Measurements from ENCODE around the gene DPP4. TPM values are rescaled to one million over a fixed set of nuclear protein-coding genes. Genes with fewer than 3 reads are reported as not detected.

The DPP4 gene
- polyA plus RNA-seq, 4 donors: 109 to 130 (median 113) TPM

DNA sequence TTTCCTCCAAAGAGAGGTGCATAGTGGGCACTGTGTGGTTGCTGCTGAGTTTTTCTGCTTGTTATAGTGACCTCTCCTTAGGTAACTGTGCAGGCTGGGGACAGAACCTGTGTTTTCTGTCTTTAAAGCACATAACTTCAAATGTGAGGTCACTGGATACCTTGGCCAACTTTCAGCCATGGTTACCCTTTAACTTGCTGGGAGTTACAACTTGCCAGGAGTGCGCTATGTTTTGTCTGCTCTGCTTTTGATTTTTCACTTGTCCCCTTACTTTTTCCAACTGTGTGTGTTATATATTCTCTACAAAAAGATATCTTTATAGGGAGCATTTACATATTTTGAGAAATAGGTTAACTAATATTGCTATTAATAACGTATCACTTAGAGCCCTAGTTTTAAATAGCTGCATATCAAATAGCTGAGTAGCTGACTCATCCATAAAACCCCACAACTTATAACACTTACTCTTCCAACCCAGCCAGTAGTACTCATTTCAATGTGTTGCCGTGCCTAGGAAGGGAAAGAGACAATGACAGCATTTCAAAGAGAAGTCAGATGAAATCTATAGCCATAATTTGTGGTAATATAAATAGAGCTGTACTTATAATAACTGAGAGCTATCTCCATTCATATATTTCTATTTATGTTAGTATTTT, 51.6 kb downstream of the DPP4 start:
- no peak for DNase-seq (ENCODE audit: low read depth in 4 of 4, low spot score in 2 of 4)

DNA sequence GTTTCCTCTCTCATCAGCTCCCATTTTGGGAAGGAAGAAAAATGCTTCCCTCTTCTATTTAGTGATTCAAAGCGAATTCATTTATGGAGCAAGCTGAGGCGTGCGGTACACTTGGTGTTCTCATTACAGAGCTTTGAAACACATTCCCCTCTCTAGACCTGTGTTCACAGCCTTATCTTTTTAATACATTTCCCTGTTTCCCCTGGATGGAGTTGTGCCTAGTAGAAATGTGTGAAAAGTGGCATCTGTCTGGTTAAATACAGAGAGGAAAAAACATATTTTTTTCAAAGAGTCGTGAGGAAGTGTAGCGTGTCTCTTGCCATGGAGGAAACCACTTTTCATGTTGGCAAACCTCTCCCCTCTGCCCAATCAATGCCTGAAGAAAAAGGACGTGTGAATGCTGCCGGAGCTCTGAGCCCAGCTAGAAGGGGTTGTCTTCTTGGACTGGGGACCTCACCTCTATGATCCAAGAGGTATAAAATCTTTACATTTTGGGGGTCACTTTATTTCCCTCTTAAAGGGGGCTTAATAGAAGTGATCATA, 52.4 kb downstream of the DPP4 start:
- no peak for DNase-seq (ENCODE audit: low read depth in 4 of 4, low spot score in 2 of 4)

DNA sequence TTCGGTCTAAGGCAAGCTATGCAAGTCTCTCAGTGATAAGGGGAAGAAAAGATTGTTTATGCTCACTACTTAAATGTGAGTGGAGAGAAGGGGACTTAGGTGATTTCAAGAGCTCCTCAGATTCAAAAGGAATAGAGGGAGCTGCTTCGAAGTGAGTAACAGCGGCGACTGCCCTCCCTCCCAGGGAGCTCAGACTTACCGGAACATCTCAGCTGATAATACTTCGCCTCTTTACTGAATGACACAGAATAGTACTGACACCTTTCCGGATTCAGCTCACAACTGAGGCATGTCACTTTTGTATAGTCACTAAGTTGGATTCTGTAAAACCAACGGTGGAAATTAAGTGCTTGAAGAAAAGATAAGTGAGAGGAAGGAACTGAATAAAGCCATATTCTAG, 55.5 kb downstream of the DPP4 start:
- DNase-seq (ENCODE audit: low read depth in 4 of 4, low spot score in 2 of 4): no peak

DNA sequence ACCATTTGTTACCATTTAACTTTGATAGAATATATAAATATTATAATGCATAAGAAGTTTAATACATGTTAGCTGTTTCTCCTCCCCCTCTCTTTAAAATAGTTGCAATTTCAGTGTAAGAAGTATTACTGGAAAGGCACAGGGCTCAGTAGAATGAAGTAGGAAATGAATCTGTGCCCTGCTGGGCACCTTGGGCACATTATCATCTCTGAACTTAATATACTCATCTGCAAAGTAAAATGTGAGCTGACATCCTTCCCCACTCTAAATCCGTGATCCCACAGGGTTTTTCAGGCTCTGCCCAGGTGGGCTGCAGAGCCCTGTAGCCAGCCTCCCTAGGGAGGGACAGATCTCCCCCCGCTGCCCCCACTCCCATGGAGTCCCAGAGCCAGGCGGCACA, 56.8 kb downstream of the DPP4 start:
- no peak for DNase-seq (ENCODE audit: low read depth in 4 of 4, low spot score in 2 of 4)

DNA sequence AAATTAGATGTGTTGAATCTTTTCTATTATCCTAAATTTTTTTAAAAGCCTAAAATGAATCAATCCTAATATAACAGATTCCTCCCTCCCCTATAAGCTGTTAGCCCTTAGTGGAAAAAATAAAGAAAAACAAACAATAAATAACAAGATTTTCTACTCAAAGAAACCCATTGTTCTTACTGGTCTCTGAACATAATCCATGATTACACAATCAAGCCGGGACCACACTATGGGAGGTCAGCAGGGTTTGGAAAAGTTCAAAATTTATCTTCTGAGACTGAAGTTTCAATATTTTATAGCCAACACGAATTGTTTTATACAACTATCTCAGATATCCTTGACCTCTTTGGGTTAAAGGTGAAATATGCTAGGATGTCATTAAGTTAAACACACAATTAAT, 57.9 kb downstream of the DPP4 start:
- DNase-seq (ENCODE audit: low read depth in 4 of 4, low spot score in 2 of 4): no peak

DNA sequence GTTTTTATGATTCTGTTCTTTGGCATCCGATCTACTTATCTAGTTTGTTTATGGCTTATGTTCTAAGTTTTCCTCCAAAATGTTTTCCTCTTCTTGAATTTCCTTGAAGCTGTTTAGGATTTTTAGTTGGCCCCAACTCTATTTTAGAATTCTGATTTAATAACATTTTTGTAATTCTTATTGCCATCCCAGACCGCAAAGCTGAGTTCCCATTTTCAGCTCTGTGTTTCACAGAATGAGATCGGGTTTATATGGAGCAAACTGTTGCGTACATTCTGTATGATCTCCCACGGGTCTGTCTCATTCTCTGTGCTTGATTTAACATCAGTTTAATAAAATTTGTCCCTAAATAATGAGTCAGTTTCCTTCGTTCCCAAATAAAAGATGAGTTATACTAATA, 59.3 kb downstream of the DPP4 start:
- DNase-seq (ENCODE audit: low read depth in 4 of 4, low spot score in 2 of 4): no peak

DNA sequence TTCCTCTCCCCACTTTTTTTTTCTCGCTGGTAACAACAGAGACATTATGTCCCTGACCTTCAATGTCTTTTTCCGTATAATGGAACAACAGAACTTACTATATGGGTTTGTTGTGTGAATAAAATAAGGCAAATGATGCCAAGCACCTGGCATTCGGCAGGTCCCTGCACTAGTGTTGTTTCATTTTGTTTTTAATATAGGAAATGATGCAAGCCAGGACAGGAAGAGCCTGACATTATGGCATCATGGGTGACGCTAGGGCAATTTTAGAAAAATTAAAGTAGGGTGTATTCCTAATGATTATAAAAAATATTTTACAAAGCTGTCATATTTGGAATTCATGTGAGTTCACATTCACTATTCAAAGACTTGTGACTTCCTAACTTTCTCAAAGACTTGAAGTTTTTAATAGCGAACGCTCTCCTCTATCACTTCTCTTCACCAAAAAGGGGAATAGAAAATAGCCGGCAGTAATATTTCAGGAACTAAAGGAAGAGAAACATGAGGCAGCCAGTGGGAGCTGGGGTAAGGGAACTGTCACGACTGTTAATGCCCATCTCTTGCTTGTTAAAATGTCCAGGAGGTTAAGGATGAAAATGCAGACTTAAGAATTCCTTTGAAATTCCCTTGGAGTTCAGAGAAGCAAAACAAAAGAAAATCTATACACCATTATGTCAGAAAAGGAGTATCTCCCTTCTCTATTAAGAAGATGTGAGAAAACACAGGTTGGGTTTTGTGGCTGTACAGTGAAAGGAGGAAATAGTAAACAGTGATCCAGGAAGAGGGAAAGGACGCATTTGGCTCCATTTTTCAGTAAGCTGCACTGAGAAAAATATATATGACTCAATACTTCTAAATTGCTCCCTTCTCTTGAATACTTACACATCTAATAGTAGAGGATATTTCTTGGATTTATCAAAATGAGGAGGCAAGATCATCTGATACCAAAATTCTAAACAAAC, 60.2 kb downstream of the DPP4 start:
- DNase-seq (ENCODE audit: low read depth in 4 of 4, low spot score in 2 of 4): no peak

DNA sequence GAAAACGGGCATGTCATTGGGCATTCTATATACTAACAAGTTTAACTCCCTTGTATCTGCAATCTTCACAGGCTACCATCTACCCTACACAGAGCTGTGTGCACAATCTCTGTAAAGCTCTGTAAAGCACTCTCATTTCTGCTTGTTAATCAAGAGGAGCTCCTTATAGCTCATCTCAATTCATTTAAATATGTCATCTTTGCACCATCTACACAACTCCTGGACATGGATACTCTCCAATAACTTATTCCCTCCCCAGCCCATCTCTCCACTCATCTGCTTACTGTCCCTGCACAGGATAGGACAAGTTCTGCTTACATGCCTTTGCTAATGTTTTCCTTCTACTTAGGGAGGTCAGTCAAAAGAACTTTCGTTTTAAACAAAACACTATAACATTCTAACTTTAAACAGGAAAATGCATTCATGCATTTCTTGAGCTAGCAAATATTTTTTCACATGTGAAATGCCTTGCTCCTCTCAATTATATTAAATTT, 61.4 kb downstream of the DPP4 start:
- no peak for DNase-seq (ENCODE audit: low read depth in 4 of 4, low spot score in 2 of 4)

DNA sequence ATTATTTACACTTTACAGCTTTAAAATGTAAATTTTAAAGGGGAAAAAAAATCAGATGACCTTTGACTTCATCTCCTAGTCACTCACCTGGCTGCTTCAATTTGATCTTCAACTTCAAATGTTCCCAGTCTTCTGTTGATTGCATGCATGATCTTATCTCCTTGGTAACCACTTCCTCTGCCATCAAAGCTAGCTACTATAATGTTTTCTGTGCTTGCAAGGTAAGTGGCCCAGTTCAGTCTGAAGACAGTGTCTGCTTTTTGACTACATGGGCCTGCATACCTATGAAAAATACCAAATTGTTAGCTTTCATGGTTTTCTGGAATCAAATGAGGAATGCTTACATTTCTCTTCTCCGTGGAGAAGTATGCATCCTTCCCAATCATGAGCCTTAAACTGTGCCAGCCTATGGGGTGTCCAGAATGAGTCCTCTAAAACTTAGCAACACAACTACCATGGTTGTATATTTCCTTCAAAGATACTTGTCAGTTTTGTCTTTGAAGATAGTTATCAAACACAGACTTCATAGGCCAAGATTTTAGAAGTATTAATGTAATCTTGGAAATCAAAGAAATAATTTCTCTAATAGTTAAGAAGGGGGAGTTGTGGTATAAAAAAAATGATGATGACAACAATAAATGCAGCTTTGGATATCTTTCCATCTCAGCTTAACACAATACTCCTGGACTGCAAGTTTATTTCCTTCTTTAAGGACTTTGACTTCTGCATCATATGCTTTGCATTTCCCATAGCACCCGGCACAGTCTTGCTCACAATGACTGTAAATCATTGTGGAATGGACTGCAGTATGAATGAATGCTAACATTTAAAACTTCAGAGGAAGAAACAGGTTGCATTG, 62.1 kb downstream of the DPP4 start:
- no peak for DNase-seq (ENCODE audit: low read depth in 4 of 4, low spot score in 2 of 4)

DNA sequence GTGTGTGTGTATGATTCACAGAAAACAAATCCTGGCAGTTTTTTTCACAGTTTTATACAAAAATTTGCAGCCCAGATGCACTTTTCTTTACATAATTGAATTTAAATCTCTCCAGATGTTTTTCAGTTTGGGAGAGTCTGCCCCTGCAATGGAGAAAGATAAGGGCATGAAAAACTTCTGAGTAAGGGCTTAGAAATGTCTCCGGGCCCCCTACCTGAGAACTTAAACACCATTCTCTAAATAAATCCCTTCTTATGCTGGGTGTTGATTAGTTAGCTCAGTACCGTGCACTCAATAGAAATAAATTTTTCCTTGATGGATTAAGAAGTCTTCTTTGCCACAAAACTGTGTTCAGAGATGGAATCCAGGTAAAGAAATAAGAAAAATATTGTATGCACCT, 64.5 kb downstream of the DPP4 start:
- DNase-seq (ENCODE audit: low read depth in 4 of 4, low spot score in 2 of 4): no peak

DNA sequence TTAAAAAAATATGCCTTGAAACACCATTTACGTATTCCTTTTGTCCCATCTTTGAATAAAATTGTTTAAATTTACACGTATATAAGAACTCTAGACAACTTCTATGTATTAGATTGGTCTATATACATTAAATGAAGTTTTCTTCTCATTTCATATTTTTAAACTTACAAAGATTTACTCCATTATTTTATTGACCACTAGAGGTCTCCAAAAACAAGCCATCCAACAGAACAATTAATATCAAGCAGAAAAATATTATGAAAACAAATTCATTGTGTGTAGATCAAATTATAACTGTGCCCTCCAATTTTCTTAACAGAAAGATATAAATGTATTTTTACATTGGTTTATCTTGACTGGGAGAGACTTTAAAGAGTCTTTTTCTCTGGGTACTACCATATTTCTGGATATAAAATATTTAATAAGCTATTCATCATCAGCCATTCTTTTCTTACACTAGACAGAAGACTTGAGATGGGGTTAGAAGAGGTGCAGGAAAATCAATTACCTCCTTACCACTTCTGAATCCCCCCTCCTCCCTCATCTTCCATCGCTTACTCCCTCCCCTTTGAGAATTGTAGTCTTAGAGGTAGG, 66.5 kb downstream of the DPP4 start:
- no peak for DNase-seq (ENCODE audit: low read depth in 4 of 4, low spot score in 2 of 4)

DNA sequence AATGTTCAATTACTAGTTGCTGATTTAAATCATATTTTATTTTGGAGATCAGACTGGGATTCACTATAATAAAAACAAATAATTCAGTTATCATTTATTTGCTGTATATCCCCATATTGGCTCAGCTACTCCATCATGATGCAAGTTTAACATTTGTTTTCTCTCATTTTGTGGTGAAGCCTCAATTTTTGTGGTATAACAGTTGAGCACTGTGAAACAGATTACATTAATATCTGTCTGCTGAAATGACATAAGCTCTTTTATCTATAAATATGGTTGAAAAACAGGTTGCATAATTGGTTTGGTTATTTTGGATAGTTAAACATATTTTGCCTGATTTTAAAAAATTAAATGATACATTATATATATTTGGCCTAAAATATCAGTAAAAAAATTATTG, 67.7 kb downstream of the DPP4 start:
- DNase-seq (ENCODE audit: low read depth in 4 of 4, low spot score in 2 of 4): no peak

DNA sequence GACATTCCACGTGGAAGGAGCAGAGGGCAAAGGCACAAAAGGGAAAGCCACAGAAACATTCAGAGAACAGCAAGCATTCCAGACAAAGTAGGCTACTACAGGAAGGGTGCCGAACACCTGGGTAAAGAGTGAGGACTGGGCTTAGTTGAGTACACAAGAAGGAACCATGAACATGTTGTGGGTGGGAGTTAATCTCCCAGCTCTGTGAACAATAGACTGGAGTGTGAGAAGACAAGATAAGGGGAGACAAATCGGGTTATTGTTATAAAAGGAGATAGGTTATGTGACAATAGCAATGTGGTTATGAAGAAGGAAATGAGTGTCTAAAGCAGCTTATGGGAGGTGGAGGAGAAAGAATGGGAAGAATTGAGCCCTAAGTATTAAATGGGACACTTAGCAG, 70.0 kb downstream of the DPP4 start:
- DNase-seq (ENCODE audit: low read depth in 4 of 4, low spot score in 2 of 4): no peak

DNA sequence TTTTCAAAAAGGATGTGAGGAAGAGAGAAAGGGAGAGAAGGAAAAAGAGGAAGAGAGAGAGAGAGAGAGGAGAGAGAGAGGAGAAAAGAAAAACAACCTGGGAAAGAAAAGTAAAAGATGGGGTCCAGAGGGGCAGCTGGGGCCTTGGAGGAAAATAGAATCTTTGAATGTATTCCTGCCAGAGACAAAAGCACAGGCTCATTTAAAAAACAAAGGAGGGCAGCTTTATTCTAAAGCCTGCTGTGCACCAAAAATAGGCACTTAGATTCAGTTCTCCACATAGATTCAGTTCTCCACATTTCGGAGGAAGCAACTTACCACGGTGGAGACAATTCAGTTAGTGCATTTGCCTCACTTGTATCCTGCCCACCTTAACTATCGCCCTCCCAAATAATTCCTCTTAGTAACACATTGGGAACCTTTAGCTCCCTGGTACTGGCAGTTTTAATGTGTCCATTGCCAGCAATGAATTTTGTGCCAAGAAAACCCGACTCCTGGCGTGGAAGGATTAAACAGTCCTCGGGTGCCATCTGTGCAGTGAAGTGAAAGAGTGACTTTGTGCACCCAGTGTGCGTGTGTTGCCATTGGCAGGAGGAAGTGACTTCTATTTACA, 71.3 kb downstream of the DPP4 start:
- DNase-seq (ENCODE audit: low read depth in 4 of 4, low spot score in 2 of 4): no peak

DNA sequence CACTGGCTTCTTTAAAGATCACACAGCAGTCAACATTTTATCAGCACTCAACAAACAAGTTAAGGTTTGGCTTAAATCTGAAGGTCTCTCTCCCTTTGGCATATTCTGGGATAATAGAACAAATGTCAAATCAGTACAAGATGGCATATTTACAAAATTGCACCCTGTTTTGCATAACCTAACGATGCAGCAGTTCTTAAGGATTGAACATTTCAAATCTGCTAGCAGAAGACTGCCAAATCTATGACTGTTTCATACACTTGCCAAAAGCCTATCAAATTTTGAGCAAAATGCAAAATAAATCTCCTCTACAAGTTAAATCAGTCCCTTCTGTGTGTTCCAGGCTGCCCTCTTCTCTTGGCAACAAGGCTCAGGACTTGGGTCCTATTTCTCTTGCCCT, 73.6 kb downstream of the DPP4 start:
- no peak for DNase-seq (ENCODE audit: low read depth in 4 of 4, low spot score in 2 of 4)

DNA sequence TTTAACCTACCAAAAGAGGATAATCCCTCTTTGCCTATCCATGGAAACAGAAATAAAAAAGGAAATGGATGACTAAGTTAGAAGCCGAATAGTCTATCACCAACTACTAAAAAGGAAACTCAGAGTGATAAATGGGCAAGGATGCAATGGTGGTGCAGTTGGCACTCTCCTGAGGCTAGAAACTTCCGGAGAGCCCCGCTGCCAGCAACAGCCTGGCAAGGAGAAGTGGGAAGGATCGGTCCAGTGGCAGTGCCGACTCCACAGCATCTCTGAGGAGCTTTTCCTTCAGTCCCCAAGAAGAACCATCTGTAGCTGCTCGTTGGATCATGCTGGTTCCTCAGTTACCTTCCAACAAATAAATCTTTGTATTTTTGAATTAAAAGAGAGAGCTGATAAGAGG, 74.7 kb downstream of the DPP4 start:
- DNase-seq (ENCODE audit: low read depth in 4 of 4, low spot score in 2 of 4): no peak

DNA sequence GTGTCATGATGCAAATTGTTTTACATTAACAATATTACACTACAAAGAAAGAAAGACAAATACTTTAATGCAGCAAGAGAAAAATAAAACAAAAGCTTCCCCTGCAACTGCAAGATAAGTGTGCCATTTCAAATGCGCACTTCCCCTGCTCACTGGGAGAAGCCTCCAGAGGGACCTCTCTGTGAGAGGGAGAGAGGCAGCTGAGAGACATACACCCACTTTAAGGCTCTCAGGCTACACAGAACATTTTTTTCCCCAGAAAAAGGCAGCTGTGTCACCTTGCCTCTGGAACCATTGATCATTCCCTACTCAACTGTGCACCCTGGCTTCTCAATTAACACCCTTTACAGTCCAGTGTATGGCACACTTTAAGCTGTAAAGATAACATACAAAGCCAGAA, 75.2 kb downstream of the DPP4 start:
- no peak for DNase-seq (ENCODE audit: low read depth in 4 of 4, low spot score in 2 of 4)

DNA sequence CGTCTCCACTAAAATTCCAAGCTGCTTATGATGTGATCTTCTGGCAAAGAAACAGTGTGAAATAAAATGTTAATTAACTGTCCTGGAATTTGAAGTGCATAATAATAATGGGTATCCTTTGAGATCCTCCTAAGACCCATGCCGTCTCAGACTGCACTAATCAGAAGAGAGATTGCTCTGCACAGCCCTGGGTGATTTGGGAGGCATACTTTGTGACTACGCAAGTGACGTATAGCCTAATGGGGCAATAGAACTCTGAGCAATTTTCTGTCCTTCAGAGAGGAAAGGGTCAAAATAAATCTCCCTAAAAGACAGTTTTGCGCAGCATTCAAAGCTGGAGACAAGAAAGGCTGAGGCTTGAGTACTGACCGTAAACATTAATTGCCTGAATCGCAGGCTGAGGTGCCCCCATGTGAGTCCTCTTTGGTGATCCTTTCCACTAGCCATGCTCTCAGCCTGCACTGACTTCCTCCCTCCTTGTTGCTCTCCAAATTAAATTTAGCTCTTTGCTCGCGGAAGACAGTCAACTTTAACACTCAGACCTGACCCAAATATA, 76.0 kb downstream of the DPP4 start:
- DNase-seq (ENCODE audit: low read depth in 4 of 4, low spot score in 2 of 4): no peak

DNA sequence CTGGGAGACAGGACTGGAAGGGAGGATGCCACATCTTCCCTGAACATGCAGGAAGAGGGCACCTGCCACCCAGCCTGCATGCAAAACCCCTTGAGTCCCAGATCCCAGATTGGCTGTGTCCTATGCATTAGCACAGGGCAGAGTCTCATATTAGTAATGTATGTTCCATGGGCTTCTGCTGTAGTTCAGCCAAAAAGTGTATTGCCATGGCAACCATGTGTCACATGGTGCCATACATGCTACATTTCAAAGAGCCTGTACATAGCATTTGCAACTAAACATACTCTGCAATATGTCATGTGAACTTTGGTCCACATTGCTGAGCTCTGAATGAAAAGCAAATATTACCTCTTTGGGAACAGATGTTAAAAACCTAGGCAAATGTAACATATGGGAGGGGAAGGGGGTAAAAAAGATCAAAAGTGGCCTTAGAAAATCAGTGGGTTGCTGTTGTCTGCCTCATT, 78.4 kb downstream of the DPP4 start:
- no peak for DNase-seq (ENCODE audit: low read depth in 4 of 4, low spot score in 2 of 4)
